ENCODE data around the gene SIDT1. TPM values are rescaled to one million over a fixed set of nuclear protein-coding genes. Genes with fewer than 3 reads are reported as not detected.
"Not testable (repeated sequence)": the region's sequence is repeated elsewhere in the genome, so short reads cannot be mapped to it uniquely, and the experiment has no call there.

The SIDT1 gene
- total RNA-seq, 2 experiments from 2014 or later = 14.6 to 14.9 TPM

DNA sequence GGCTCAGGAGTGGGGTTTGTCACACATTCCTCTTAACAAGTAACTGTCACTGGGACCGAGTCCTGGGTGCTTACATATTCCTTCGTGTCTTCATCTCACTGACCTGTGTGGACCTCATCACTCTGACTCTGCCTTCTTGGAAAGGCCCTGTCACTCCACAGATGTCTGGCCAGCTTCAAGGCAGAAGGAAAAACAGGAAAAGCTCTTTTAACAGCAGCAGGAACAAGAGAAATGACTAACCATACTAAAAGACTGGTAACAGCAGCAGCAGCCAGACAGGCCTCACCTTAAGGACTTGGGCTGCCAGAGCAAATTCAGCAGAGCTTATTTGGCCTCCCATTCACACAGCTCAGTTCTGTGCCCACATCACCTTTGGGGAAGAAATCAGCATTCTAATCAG lies 96.0 kb downstream of the SIDT1 start:
- no peaks in the 10 kb centered on the region for H3K4me1 Mint-ChIP-seq (ENCODE audit: low read depth)
- H3K9me3 Mint-ChIP-seq = no peaks in the 10 kb centered on the region

DNA sequence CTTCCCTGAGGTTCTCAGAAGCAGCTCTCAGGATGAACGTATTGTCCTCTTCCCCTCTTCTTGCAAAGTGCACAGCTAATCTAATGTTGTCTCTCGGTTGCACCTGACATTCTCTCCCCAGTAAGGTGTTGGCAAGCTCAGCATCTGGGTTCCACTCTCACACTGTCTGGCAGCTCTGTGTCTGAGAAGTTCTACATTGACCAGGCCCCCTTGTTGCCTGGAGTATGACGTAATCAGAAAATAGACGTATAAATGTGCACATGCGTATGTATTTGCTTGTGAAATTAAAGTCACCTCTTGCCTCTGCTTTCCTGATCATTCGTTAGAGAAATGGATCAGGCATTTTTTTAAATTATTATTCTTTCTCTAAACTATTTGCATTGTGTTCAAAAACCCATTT lies 96.4 kb downstream of the SIDT1 start:
- Mint-ChIP-seq H3K36me3 (ENCODE audit: low read depth) (peaks cover 11% of the 10 kb centered on the region), H3K9me3 (no peaks in the 10 kb centered on the region), H3K4me3 (no peak overlapping the region), H3K27me3 (ENCODE audit: low read depth) (no peaks in the 10 kb centered on the region), H3K4me1 (ENCODE audit: low read depth) (no peaks in the 10 kb centered on the region), H3K27ac (no peak overlapping the region)
- intact Hi-C loops (cut with micrococcal nuclease) = loop anchor here (5.0 kb wide), 1 partner anchor 119 kb away; the partner anchor contains the start of genes ATP6V1A and NAA50
- CTCF ChIA-PET = interaction anchor here (0.6 to 2.9 kb wide), 4 partner anchors 12 to 341 kb away, joined by 3 to 10 read pairs (median 4); no protein-coding TSS in a partner anchor
- no peak for DNase-seq

More for the DNA sequence above, 96.0 kb downstream of the SIDT1 start:
- H3K27ac Mint-ChIP-seq = no peak overlapping the region
- H3K36me3 Mint-ChIP-seq (ENCODE audit: low read depth) = peaks cover 14% of the 10 kb centered on the region
- no peak for DNase-seq
- intact Hi-C loops (cut with micrococcal nuclease) = loop anchor here (5.0 kb wide), 1 partner anchor 119 kb away; the partner anchor contains the start of genes ATP6V1A and NAA50
- H3K4me3 Mint-ChIP-seq = no peak overlapping the region
- CTCF ChIA-PET = interaction anchor here (0.6 to 2.9 kb wide), 5 partner anchors 12 to 340 kb away, joined by 3 to 10 read pairs (median 3); no protein-coding TSS in a partner anchor
- H3K27me3 Mint-ChIP-seq (ENCODE audit: low read depth) = no peaks in the 10 kb centered on the region

DNA sequence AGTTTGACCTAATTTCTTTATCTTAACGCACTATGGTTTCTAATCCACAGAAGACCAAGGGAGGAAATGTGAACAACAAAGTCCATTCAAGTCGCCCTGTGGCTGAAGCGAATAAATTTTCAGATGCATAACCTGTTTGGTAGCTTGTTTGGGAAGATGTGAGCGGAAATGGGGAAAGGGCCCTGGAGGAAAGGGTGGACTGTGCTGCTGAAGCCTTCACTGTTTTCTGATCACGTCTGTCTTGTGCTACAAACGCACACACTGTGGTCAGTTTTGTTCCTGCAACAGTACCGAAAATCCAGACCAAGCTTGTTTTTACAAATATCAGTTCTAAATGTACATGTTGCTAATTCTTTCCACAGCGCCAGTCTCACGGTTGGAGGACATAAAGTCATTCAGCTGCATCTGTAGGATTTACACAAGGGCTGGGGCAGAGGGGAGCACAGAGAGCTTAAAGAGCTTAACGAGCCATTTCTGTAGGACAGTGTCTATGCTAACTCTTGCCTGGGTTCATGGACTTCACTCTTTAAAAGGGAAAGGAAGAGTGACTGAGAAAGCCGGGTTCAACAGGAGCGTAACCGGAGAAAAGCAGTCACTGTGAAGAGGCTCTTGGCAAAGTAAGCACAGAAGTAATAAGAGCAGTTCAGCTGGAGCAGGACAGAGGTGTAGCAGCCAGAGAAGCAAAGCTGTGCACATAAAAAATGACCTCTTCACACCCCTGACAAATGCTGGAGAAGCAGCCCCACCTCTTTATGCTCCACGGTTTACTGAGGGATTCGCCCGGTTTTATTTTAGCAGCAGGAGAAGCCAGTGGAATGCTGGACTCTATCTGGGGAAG lies 97.4 kb downstream of the SIDT1 start:
- intact Hi-C loops (cut with micrococcal nuclease) = loop anchor here (5.0 kb wide), 1 partner anchor 117 kb away; the partner anchor contains the start of genes ATP6V1A and NAA50
- Mint-ChIP-seq H3K27ac (peak overlapping the region; percentile 12), H3K9me3 (no peaks in the 10 kb centered on the region), H3K36me3 (ENCODE audit: low read depth) (peaks cover 6% of the 10 kb centered on the region), H3K4me3 (no peak overlapping the region), H3K27me3 (ENCODE audit: low read depth) (no peaks in the 10 kb centered on the region), H3K4me1 (ENCODE audit: low read depth) (no peaks in the 10 kb centered on the region)
- CTCF ChIA-PET = interaction anchor here (1.4 kb wide), 1 partner anchor 131 kb away, joined by 3 read pairs; no protein-coding TSS in a partner anchor
- no peak for DNase-seq

DNA sequence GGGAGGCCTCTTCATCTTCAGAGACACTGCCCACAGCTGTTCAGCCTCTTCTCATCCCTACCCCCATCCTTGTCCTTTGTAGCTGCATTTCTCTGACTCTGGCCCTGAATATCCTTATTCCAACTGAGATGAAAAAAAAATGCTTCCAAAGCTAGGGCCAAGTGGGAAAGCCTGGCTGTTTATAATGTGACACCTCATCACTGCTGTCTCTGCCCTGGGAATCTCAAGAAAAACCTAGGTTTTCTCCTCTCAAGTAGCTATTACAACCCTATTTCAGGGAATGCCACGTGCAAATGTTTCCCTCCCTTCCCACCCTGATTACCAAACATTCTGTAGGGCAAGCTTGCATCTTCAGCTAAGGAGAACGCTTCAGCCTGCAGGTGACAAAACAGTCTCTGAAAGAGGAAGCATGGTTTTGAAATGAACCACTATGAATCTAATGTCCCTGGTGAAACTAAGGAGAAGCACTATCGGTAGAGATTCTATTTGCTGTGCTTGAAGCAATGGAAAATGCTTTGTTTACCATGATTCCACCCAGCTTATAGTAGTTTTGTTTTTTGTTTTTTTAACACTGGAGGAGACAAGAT lies 98.7 kb downstream of the SIDT1 start:
- no peaks in the 10 kb centered on the region for H3K27me3 Mint-ChIP-seq (ENCODE audit: low read depth)
- no peaks in the 10 kb centered on the region for H3K4me1 Mint-ChIP-seq (ENCODE audit: low read depth)
- no peak overlapping the region for H3K4me3 Mint-ChIP-seq
- H3K36me3 Mint-ChIP-seq (ENCODE audit: low read depth) = peaks cover 3% of the 10 kb centered on the region
- intact Hi-C loops (cut with micrococcal nuclease) = no loop called here
- no peak overlapping the region for H3K27ac Mint-ChIP-seq
- CTCF ChIA-PET = interaction anchor here (1.4 kb wide), 1 partner anchor 132 kb away, joined by 3 read pairs; no protein-coding TSS in a partner anchor
- H3K9me3 Mint-ChIP-seq = no peaks in the 10 kb centered on the region
- no peak for DNase-seq

DNA sequence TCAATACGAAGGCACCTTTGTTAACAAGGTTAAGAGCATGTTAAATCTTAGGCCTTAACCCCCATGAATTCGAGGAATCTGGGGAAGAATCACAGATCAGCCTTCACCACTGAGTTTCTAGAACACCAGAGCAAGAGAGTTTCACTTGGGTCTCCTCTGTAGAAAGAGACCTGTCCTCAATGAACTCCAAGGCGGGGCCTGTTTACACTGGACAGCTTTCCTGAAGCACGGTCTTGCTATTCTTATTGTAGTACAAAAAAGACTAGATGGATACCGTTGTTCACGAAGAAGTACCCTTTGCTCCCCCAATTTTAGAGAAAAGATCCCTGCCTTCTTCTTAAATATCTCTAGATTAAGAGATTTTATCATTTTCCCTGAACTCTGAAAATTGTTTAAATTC lies 99.2 kb downstream of the SIDT1 start:
- H3K27ac Mint-ChIP-seq = no peak overlapping the region
- intact Hi-C loops (cut with micrococcal nuclease) = no loop called here
- no peak overlapping the region for H3K4me3 Mint-ChIP-seq
- H3K36me3 Mint-ChIP-seq (ENCODE audit: low read depth) = peaks cover 2% of the 10 kb centered on the region
- H3K9me3 Mint-ChIP-seq = no peaks in the 10 kb centered on the region
- no peaks in the 10 kb centered on the region for H3K4me1 Mint-ChIP-seq (ENCODE audit: low read depth)
- H3K27me3 Mint-ChIP-seq (ENCODE audit: low read depth) = no peaks in the 10 kb centered on the region
- CTCF ChIA-PET = no interaction called here
- no peak for DNase-seq

DNA sequence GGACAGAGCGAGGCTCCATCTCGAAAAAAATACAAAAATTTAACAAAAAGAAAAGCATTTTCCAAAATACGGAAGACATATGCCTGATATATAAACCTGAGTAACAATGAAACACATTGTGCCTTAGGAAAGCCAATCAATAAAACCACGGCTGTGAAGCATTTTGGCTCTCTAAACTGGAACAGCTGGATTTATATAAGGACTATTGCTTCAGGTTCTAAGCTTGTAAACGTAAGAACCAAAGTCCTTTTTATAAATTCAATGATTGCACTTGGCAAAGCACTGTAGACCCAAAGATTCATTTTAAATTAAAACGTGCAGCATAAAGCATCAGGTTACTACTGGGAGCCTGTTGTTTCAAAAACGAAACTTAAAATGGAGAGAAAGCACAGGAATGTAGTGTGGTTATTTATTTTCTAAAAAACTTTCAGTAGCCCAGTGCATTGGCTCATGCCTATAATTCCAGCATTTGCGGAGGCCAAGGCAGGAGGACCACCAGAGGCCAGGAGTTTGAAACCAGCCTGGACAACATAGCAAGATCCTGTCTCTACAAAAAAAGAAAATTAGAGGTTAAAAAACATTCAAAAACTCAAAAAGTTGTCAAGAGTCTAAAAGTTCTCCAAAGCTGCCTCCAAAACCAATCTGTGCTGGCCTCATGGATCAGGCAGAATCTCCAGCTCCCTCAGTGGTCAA lies 102.6 kb downstream of the SIDT1 start:
- Mint-ChIP-seq H3K9me3 (no peaks in the 10 kb centered on the region), H3K4me3 (no peak overlapping the region), H3K27me3 (ENCODE audit: low read depth) (no peaks in the 10 kb centered on the region), H3K4me1 (ENCODE audit: low read depth) (no peaks in the 10 kb centered on the region), H3K27ac (no peak overlapping the region), H3K36me3 (ENCODE audit: low read depth) (no peaks in the 10 kb centered on the region)
- intact Hi-C loops (cut with micrococcal nuclease) = no loop called here
- CTCF ChIA-PET = interaction anchor here (0.6 kb wide), 1 partner anchor 79 kb away, joined by 3 read pairs; no protein-coding TSS in a partner anchor
- DNase-seq = no peak

DNA sequence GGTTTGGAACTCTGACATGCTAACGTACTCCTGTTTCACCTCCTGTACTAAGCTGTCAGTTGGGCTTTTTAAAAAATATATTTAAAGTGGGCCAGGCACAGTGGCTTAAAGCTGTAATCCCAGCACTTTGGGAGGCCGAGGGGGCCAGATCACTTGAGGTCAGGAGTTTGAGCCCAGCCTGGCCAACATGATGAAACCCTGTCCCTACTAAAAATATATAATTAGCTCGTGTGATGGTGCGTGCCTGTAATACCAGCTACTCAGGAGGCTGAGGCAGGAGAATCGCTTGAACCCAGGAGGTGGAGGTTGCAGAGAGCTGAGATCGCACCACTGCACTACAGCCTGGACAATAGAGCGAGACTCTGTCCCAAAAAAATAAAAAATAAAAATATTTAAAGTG lies 103.7 kb downstream of the SIDT1 start:
- H3K27ac Mint-ChIP-seq; intact Hi-C loops (cut with micrococcal nuclease); H3K4me3 Mint-ChIP-seq; H3K36me3 Mint-ChIP-seq (ENCODE audit: low read depth); DNase-seq; H3K9me3 Mint-ChIP-seq; H3K27me3 Mint-ChIP-seq (ENCODE audit: low read depth); H3K4me1 Mint-ChIP-seq (ENCODE audit: low read depth); CTCF ChIA-PET: not testable (repeated sequence)

DNA sequence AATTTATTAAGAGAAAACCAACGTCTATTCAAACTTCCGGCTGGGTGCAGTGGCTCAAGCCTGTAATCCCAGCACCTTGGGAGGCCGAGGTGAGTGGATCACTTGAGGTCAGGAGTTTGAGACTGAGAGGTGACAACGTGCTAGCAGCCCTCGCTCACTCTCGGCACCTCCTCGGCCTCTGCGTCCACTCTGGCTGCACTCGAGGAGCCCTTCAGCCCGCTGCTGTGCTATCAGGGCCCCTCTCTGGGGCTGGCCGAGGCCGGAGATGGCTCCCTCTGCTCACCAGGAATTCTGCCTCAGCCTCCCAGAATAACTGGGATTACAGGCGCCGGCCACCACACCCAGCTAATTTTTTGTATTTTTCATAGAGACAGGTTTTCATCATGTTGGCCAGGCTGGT lies 105.4 kb downstream of the SIDT1 start:
- no peak overlapping the region for H3K4me3 Mint-ChIP-seq
- DNase-seq = no peak
- intact Hi-C loops (cut with micrococcal nuclease) = no loop called here
- no peak overlapping the region for H3K27ac Mint-ChIP-seq
- H3K4me1 Mint-ChIP-seq (ENCODE audit: low read depth) = no peaks in the 10 kb centered on the region
- no peaks in the 10 kb centered on the region for H3K36me3 Mint-ChIP-seq (ENCODE audit: low read depth)
- H3K9me3 Mint-ChIP-seq = no peaks in the 10 kb centered on the region
- H3K27me3 Mint-ChIP-seq (ENCODE audit: low read depth) = no peaks in the 10 kb centered on the region
- CTCF ChIA-PET = interaction anchor here (0.7 kb wide), 1 partner anchor 635 kb away, joined by 3 read pairs; no protein-coding TSS in a partner anchor

DNA sequence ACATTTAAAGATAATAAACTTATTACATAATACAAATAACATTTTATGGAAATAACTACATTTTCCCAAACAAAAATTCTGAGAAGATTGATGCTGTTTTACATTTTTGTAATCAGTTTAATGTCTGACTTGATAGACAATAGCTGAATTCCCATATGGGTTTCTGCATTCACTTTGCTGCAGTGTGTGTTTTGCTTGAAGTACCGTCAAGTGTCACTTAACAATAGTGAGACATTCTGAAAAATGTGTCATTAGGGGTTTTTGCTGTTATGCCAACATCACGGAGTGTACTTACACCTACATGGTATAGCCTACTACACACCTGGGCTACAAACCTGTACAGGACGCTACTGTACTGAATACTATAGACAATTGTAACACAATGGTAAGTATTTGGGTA lies 106.6 kb downstream of the SIDT1 start:
- no peaks in the 10 kb centered on the region for H3K4me1 Mint-ChIP-seq (ENCODE audit: low read depth)
- no peak overlapping the region for H3K27ac Mint-ChIP-seq
- intact Hi-C loops (cut with micrococcal nuclease) = no loop called here
- H3K27me3 Mint-ChIP-seq (ENCODE audit: low read depth) = no peaks in the 10 kb centered on the region
- no peak for DNase-seq
- H3K9me3 Mint-ChIP-seq = peaks cover 1% of the 10 kb centered on the region
- no peak overlapping the region for H3K4me3 Mint-ChIP-seq
- H3K36me3 Mint-ChIP-seq (ENCODE audit: low read depth) = no peaks in the 10 kb centered on the region
- CTCF ChIA-PET = no interaction called here

DNA sequence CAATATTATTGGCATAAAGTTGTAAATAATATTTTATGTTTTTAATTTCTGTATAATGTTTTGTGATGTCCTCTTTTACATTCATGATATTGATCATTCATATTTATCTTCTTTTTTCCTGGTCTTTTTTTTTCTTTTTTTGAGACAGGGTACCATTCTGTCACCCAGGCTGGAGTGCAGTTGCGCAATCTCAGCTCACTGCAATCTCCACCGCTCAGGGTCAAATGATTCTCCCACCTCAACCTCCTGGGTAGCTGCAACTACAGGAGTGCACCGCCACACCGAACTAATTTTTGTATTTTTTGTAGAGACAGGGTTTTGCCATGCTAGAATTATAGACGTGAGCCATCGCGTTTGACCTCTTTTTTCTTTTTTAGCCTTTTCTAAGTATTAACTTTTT lies 111.2 kb downstream of the SIDT1 start:
- H3K27ac Mint-ChIP-seq = no peak overlapping the region
- no peak overlapping the region for H3K4me3 Mint-ChIP-seq

DNA sequence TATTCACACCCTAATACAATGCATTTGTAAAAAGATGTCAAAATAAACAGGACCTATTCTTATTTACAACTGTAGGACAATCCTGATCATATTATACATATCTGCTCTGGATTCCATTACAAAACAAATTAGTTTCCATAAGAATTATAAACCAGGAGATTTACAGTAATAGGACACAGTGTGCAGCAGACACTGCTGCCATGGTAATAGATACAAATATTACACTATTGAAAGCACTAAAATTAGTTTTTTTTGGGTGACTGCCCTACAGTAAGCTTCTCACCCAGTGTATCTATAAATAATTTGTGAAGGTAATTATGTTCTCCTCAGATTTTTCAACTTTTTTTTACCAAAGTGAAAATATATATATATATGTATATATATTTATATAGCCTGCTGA lies 116.2 kb downstream of the SIDT1 start:
- DNase-seq = no peak
- Mint-ChIP-seq H3K4me1 (ENCODE audit: low read depth) (no peaks in the 10 kb centered on the region), H3K36me3 (ENCODE audit: low read depth) (peaks cover 7% of the 10 kb centered on the region), H3K27ac (no peak overlapping the region), H3K4me3 (no peak overlapping the region), H3K9me3 (peaks cover 19% of the 10 kb centered on the region), H3K27me3 (ENCODE audit: low read depth) (no peaks in the 10 kb centered on the region)
- CTCF ChIA-PET = no interaction called here
- intact Hi-C loops (cut with micrococcal nuclease) = no loop called here

More for the DNA sequence above, 111.2 kb downstream of the SIDT1 start:
- no peak for DNase-seq
- no peaks in the 10 kb centered on the region for H3K4me1 Mint-ChIP-seq (ENCODE audit: low read depth)
- H3K27me3 Mint-ChIP-seq (ENCODE audit: low read depth) = no peaks in the 10 kb centered on the region
- CTCF ChIA-PET = interaction anchor here (0.7 kb wide), 1 partner anchor 537 kb away, joined by 4 read pairs; no protein-coding TSS in a partner anchor
- intact Hi-C loops (cut with micrococcal nuclease) = no loop called here
- peaks cover 19% of the 10 kb centered on the region for H3K9me3 Mint-ChIP-seq
- peaks cover 1% of the 10 kb centered on the region for H3K36me3 Mint-ChIP-seq (ENCODE audit: low read depth)

DNA sequence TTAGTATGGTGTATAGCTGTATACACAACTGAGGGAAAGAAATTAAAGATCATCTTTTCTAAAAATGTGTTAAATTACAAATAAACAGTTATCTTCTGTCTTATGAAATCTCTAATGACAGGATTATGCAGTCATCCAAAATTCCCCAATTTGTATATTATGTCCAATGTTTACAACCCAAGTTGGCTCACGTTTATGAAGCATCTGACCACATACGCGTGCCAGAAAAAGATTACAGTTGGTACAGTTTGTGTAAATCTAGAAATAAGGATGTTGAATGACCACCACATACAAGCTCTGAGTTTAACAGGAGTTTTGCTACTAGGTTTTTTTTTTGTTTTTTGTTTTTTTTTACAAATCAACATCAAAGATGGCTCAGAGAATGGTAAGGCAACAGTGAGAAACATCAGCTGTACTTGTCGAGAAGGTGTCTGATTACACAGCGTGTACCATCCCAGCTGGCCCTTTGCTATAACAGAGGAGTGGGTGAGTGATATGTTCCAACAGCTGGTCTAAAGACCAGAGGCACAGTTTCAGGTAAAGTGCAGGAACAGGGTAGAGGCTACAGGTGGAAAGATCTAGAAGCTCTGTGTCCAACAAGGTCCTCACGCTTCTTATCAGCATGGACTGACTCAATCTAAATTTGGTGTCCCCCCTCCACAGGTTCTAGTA lies 117.0 kb downstream of the SIDT1 start:
- CTCF ChIA-PET = no interaction called here
- Mint-ChIP-seq H3K36me3 (ENCODE audit: low read depth) (peaks cover 5% of the 10 kb centered on the region), H3K9me3 (peaks cover 14% of the 10 kb centered on the region), H3K27me3 (ENCODE audit: low read depth) (no peaks in the 10 kb centered on the region), H3K4me3 (no peak overlapping the region), H3K4me1 (ENCODE audit: low read depth) (no peaks in the 10 kb centered on the region), H3K27ac (no peak overlapping the region)
- intact Hi-C loops (cut with micrococcal nuclease) = no loop called here
- DNase-seq = no peak

Data from activated naive CD4-positive, alpha-beta T cell treated with anti-CD3 and anti-CD28 coated beads for 36 hours (primary cell).